C4-2B (cell line): ENCODE data around the gene AK5.

Source experiments
- CTCF ChIP-seq: fragments of 450-650 bp; conservative IDR thresholded peaks from 2 replicates; pipeline ENCODE4 v1.5.1; 2017; ENCODE audit warnings: mild to moderate bottlenecking
- ZFX ChIP-seq: fragments of 450-650 bp; IDR thresholded peaks from 2 replicates; pipeline ENCODE4 v1.6.1; 2017

- TF ChIP-seq ZFX: no peak
- TF ChIP-seq CTCF: no peak
These were observed 263.0 kb downstream of the AK5 start for GRCh38 chr1:77544845-77545244.
